HG02759 (cell line): ENCODE results near the gene TSPAN19.
"Not testable (repeated sequence)": the region's sequence is repeated elsewhere in the genome, so short reads cannot be mapped to it uniquely, and the experiment has no call there.

Experiments used
- ATAC-seq: cut with Tn5 transposase; IDR thresholded peaks from one replicate; pipeline ENCODE4 v1.9.1; 2021; ENCODE audit warnings: mild to moderate bottlenecking, moderate library complexity; ENCODE audit not compliant: unreplicated experiment

The TSPAN19 gene

GRCh38 chr12:85036234-85036707 lies at the start of gene TSPAN19, which contains the start of gene LRRIQ1:
TSS of gene TSPAN19 (minus strand) at chr12:85036277. CDS start at chr12:85029946, 6,331 bp downstream.
TSS of gene LRRIQ1 (plus strand) at chr12:85036351. CDS start at chr12:85038177, 1,826 bp downstream.
- peak; percentile 100 for ATAC-seq

GRCh38 chr12:85085066-85085465 lies 49.0 kb upstream of the TSPAN19 start:
- ATAC-seq = no peak

- ATAC-seq = peak; percentile 89
These were observed 40.8 kb upstream of the TSPAN19 start for GRCh38 chr12:85076688-85077430.

- ATAC-seq = no peak
These were observed 36.7 kb upstream of the TSPAN19 start for GRCh38 chr12:85072826-85073225.

GRCh38 chr12:85065837-85066482 lies 29.9 kb upstream of the TSPAN19 start:
- no peak for ATAC-seq

GRCh38 chr12:85060916-85061315 lies 24.8 kb upstream of the TSPAN19 start:
- ATAC-seq = no peak

- no peak for ATAC-seq
These were observed 23.5 kb upstream of the TSPAN19 start for GRCh38 chr12:85059594-85059993.

- ATAC-seq = no peak
These were observed 22.3 kb upstream of the TSPAN19 start for GRCh38 chr12:85058339-85058738.

- peak; percentile 88 for ATAC-seq
These were observed 21.4 kb upstream of the TSPAN19 start for GRCh38 chr12:85057370-85057963.

- ATAC-seq = no peak
These were observed 7.8 kb upstream of the TSPAN19 start for GRCh38 chr12:85043829-85044228.

- no peak for ATAC-seq
These were observed 5.3 kb upstream of the TSPAN19 start for GRCh38 chr12:85041395-85041794.

GRCh38 chr12:85036733-85037132 lies 656 bp upstream of the TSPAN19 start:
- ATAC-seq = no peak

GRCh38 chr12:85029456-85029855 lies 6.6 kb downstream of the TSPAN19 start:
- no peak for ATAC-seq

- ATAC-seq = no peak
These were observed 18.0 kb downstream of the TSPAN19 start for GRCh38 chr12:85018098-85018497.

- ATAC-seq = no peak
These were observed 18.5 kb downstream of the TSPAN19 start for GRCh38 chr12:85017618-85018017.

GRCh38 chr12:85017133-85017532 lies 18.9 kb downstream of the TSPAN19 start:
- no peak for ATAC-seq

GRCh38 chr12:85016413-85016812 lies 19.7 kb downstream of the TSPAN19 start:
- ATAC-seq = no peak

GRCh38 chr12:85007836-85008235 lies 28.2 kb downstream of the TSPAN19 start:
- ATAC-seq = no peak

- no peak for ATAC-seq
These were observed 29.9 kb downstream of the TSPAN19 start for GRCh38 chr12:85006206-85006605.

- no peak for ATAC-seq
These were observed 30.5 kb downstream of the TSPAN19 start for GRCh38 chr12:85005615-85006014.

- ATAC-seq = not testable (repeated sequence)
These were observed 31.0 kb downstream of the TSPAN19 start for GRCh38 chr12:85005047-85005446.

GRCh38 chr12:85004204-85004603 lies 31.9 kb downstream of the TSPAN19 start:
- ATAC-seq = no peak
